CD4-positive, alpha-beta T cell treated with Interleukin-12 subunit alpha and Interleukin-12 subunit beta, for 1 hour (primary cell): Measurements from ENCODE around the gene DNAJC10.
"Not testable (repeated sequence)": the region's sequence is repeated elsewhere in the genome, so short reads cannot be mapped to it uniquely, and the experiment has no call there.

Experiments
- DNase-seq: peaks from one replicate; pipeline ENCODE4 v3.0.0-alpha.2; 2020

DNAJC10 gene

GRCh38 chr2:182728014-182728413, 12.0 kb downstream of the DNAJC10 start:
- DNase-seq: no peak

- no peak for DNase-seq
Observed at GRCh38 chr2:182729710-182730339, 13.8 kb downstream of the DNAJC10 start.

GRCh38 chr2:182730486-182730885, 14.4 kb downstream of the DNAJC10 start:
- DNase-seq: no peak

GRCh38 chr2:182732736-182733135, 16.7 kb downstream of the DNAJC10 start:
- DNase-seq: no peak

GRCh38 chr2:182733572-182733971, 17.5 kb downstream of the DNAJC10 start:
- no peak for DNase-seq

- DNase-seq: not testable (repeated sequence)
Observed at GRCh38 chr2:182736856-182737255, 20.8 kb downstream of the DNAJC10 start.

- DNase-seq: peak; percentile 12
Observed at GRCh38 chr2:182740701-182741100, 24.6 kb downstream of the DNAJC10 start.

GRCh38 chr2:182741620-182742019, 25.6 kb downstream of the DNAJC10 start:
- DNase-seq: no peak

- no peak for DNase-seq
Observed at GRCh38 chr2:182744490-182744889, 28.4 kb downstream of the DNAJC10 start.

- DNase-seq: no peak
Observed at GRCh38 chr2:182745061-182745460, 29.0 kb downstream of the DNAJC10 start.

GRCh38 chr2:182745894-182746293, 29.8 kb downstream of the DNAJC10 start:
- DNase-seq: not testable (repeated sequence)

- DNase-seq: no peak
Observed at GRCh38 chr2:182754231-182754630, 38.2 kb downstream of the DNAJC10 start.

GRCh38 chr2:182758379-182758778, 42.3 kb downstream of the DNAJC10 start:
- DNase-seq: no peak

- no peak for DNase-seq
Observed at GRCh38 chr2:182761903-182762302, 45.8 kb downstream of the DNAJC10 start.

- no peak for DNase-seq
Observed at GRCh38 chr2:182763311-182763912, 47.4 kb downstream of the DNAJC10 start.

- DNase-seq: no peak
Observed at GRCh38 chr2:182766626-182767025, 50.6 kb downstream of the DNAJC10 start.

GRCh38 chr2:182767578-182767977, 51.5 kb downstream of the DNAJC10 start:
- no peak for DNase-seq

- DNase-seq: not testable (repeated sequence)
Observed at GRCh38 chr2:182768950-182769349, 52.9 kb downstream of the DNAJC10 start.

- DNase-seq: no peak
Observed at GRCh38 chr2:182779323-182779722, 63.3 kb downstream of the DNAJC10 start.

GRCh38 chr2:182781099-182781498, 65.0 kb downstream of the DNAJC10 start:
- DNase-seq: not testable (repeated sequence)

GRCh38 chr2:182782686-182783085, 66.6 kb downstream of the DNAJC10 start:
- DNase-seq: not testable (repeated sequence)

- no peak for DNase-seq
Observed at GRCh38 chr2:182784058-182784706, 68.1 kb downstream of the DNAJC10 start.

GRCh38 chr2:182784777-182785176, 68.7 kb downstream of the DNAJC10 start:
- DNase-seq: no peak

- DNase-seq: no peak
Observed at GRCh38 chr2:182792441-182792840, 76.4 kb downstream of the DNAJC10 start.
